PC-3 (cell line): Measurements from ENCODE around the gene ARHGAP32. TPM values are rescaled to one million over a fixed set of nuclear protein-coding genes. Genes with fewer than 3 reads are reported as not detected.

Experiments
- ATAC-seq: fragments of 200-7000 bp; cut with Tn5 transposase; 2 replicates; pipeline ENCODE4 v1.9.1; 2020; ENCODE audit warnings: mild to moderate bottlenecking, moderate library complexity
- BruUV-seq: library from RNA; stranded (reverse); fragments of 400-500 nt; replicated peaks from 2 replicates; lab custom pipeline; 2021; lab: Mats Ljungman, UMichigan
- CTCF ChIA-PET: fragments of 300-600 bp; sonication (Branson Sonifier 250); formaldehyde crosslinking; loops from one replicate; lab custom pipeline; 2022; ENCODE audit warnings: antibody characterized with exemption; lab: Charles Lee
- POLR2A ChIA-PET: fragments of 300-600 bp; sonication (Branson Sonifier 250); formaldehyde crosslinking; loops from one replicate; lab custom pipeline; 2022; ENCODE audit warnings: antibody characterized with exemption; ENCODE audit not compliant: unreplicated experiment; lab: Charles Lee
- DNase-seq: peaks from one replicate; pipeline ENCODE4 v3.0.0-alpha.2; 2015
- H2AFZ ChIP-seq: fragments of 300-600 bp; sonication (generic); 2 replicates; pipeline ENCODE4 v1.6.0; 2016; ENCODE audit warnings: antibody characterized with exemption, low read length
- H3F3A ChIP-seq: fragments of 300-600 bp; sonication (generic); one replicate; pipeline ENCODE4 v1.6.0; 2017; ENCODE audit warnings: antibody characterized with exemption, low read length, control low read depth, mild to moderate bottlenecking; ENCODE audit not compliant: unreplicated experiment
- H3K27ac ChIP-seq: fragments of 300-600 bp; sonication (generic); 2 replicates; pipeline ENCODE4 v1.5.1; 2016; ENCODE audit warnings: mild to moderate bottlenecking, low read length
- H3K27me3 ChIP-seq: fragments of 300-600 bp; sonication (generic); 2 replicates; pipeline ENCODE4 v1.6.1; 2016; ENCODE audit warnings: low read length, mixed read lengths
- H3K36me3 ChIP-seq: fragments of 300-600 bp; sonication (generic); 2 replicates; pipeline ENCODE4 v1.6.1; 2016; ENCODE audit warnings: low read depth, mixed run types, low read length, mixed read lengths
- H3K4me1 ChIP-seq: fragments of 300-600 bp; sonication (generic); 2 replicates; pipeline ENCODE4 v1.5.1; 2016; ENCODE audit warnings: low read length; ENCODE audit not compliant: insufficient read depth
- H3K4me2 ChIP-seq: fragments of 300-600 bp; sonication (generic); 2 replicates; pipeline ENCODE4 v1.6.0; 2016; ENCODE audit warnings: low read length
- H3K4me3 ChIP-seq: fragments of 300-600 bp; sonication (generic); 2 replicates; pipeline ENCODE4 v1.5.1; 2016; ENCODE audit warnings: mild to moderate bottlenecking, low read length, mixed read lengths
- H3K79me2 ChIP-seq: fragments of 300-600 bp; sonication (generic); 2 replicates; pipeline ENCODE4 v1.6.1; 2017; ENCODE audit warnings: low read length, mixed read lengths
- H3K9ac ChIP-seq: fragments of 300-600 bp; sonication (generic); 2 replicates; pipeline ENCODE4 v1.6.0; 2016; ENCODE audit warnings: mild to moderate bottlenecking, low read length
- H3K9me2 ChIP-seq: fragments of 300-600 bp; sonication (generic); replicated peaks from 2 replicates; pipeline ENCODE4 v1.6.1; 2016; ENCODE audit warnings: mixed run types, low read length, mixed read lengths
- H3K9me3 ChIP-seq: fragments of 300-600 bp; sonication (generic); 2 replicates; pipeline ENCODE4 v1.6.1; 2016; ENCODE audit warnings: low read length, mixed read lengths
- H4K20me1 ChIP-seq: fragments of 300-600 bp; sonication (generic); 2 replicates; pipeline ENCODE4 v1.6.1; 2016; ENCODE audit warnings: low read length, mixed read lengths
- EZH2 ChIP-seq: fragments of 300-600 bp; sonication (generic); IDR thresholded peaks from one replicate; pipeline ENCODE4 v1.6.1; 2017; ENCODE audit warnings: antibody characterized with exemption, mild to moderate bottlenecking, low read length; ENCODE audit not compliant: unreplicated experiment
- EZH2phosphoT487 ChIP-seq: fragments of 300-600 bp; sonication (generic); IDR thresholded peaks from 2 replicates; pipeline ENCODE4 v1.6.1; 2018; ENCODE audit warnings: mild to moderate bottlenecking, antibody characterized with exemption, low read length, borderline replicate concordance
- intact Hi-C: fragments of 100-400 bp; cut with micrococcal nuclease; formaldehyde crosslinking; loops from 2 replicates; pipeline ENCODE4 v1.9.0; 2023
- total RNA-seq: library from RNA; depleted of rRNA; stranded (reverse); fragments of >200 nt; gene quantifications from 2 replicates; pipeline ENCODE4 v1.2.3, GENCODE V29; 2014
- TF ChIP-seq, protein P1 (sequence below): fragments of 300-600 bp; sonication (generic); conservative IDR thresholded peaks from 2 replicates; pipeline ENCODE4 v1.5.1; 2017; ENCODE audit warnings: antibody characterized with exemption, low read depth, mild to moderate bottlenecking, low read length

The ARHGAP32 gene
- total RNA-seq, 1 experiment from 2014 or later: 13.7 TPM

DNA sequence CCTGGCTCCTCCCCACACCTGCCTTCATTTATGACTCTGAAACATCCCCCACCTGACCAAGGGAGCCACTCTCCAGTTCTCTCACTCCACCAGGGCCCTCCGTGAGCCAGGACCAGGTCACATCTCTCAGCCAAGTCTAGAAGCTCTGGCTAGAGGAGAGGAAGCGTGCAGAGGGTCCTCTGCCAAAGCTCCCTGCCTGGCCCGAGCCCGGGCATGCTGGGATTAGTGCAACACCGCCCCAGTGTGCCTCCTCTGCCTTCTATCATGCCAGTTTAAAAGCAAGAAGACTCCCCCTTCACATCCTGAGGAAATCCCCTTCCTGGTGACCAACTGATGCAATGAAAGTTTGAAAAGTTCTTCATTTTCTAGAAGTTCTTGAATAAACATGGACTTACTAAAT, 272.9 kb downstream of the ARHGAP32 start:
- Histone ChIP-seq H3K4me1 (no peaks in the 10 kb centered on the region), H4K20me1 (no peaks in the 10 kb centered on the region), H3K4me3 (no peak overlapping the region), H3K27me3 (peaks cover 26% of the 10 kb centered on the region), H3K4me2 (no peak overlapping the region), H3F3A (no peaks in the 10 kb centered on the region), H2AFZ (no peak overlapping the region), H3K9me2 (no peaks in the 10 kb centered on the region), H3K36me3 (no peaks in the 10 kb centered on the region), H3K27ac (no peak overlapping the region), H3K9me3 (no peaks in the 10 kb centered on the region), H3K79me2 (no peaks in the 10 kb centered on the region), H3K9ac (no peak overlapping the region)
- BruUV-seq: no TSS peak
- TF ChIP-seq, protein P1, sequence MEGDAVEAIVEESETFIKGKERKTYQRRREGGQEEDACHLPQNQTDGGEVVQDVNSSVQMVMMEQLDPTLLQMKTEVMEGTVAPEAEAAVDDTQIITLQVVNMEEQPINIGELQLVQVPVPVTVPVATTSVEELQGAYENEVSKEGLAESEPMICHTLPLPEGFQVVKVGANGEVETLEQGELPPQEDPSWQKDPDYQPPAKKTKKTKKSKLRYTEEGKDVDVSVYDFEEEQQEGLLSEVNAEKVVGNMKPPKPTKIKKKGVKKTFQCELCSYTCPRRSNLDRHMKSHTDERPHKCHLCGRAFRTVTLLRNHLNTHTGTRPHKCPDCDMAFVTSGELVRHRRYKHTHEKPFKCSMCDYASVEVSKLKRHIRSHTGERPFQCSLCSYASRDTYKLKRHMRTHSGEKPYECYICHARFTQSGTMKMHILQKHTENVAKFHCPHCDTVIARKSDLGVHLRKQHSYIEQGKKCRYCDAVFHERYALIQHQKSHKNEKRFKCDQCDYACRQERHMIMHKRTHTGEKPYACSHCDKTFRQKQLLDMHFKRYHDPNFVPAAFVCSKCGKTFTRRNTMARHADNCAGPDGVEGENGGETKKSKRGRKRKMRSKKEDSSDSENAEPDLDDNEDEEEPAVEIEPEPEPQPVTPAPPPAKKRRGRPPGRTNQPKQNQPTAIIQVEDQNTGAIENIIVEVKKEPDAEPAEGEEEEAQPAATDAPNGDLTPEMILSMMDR: no peak
- TF ChIP-seq EZH2phosphoT487 (no peak), EZH2 (no peak)
- ATAC-seq (no peak), DNase-seq (no peak)
- intact Hi-C loops: no loop called here
- ChIA-PET CTCF (no interaction called here), POLR2A (no interaction called here)

DNA sequence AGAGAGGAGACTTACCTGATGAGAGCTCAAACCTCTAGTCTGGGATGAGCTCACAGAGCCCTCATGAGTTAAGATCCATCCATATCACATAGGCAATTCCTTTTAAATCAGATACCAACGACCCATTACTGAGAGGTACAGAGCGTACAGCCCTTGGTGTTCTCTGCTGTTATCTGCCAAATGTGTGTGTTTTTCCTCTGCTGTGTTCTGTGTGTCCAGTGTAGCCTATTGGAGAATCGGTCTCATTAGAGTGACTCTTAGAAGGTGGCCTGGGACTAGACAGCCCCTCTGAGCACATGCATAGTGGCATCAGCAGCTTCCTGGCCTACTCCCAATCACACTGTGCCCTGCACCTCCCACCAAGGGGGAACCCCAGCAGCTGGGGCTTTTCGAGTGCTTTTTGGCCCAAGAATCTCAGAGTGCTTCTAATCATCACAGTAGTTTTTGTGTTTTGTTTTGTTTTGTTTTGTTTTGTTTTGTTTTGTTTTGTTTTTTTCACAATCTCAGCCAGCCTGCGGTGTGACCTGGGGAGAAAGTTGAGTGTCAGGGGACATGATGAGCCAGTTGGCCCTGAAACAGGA, 274.9 kb downstream of the ARHGAP32 start:
- Histone ChIP-seq H3K36me3 (no peaks in the 10 kb centered on the region), H3F3A (no peaks in the 10 kb centered on the region), H4K20me1 (no peaks in the 10 kb centered on the region), H3K4me1 (no peaks in the 10 kb centered on the region), H2AFZ (no peak overlapping the region), H3K27me3 (peaks cover 37% of the 10 kb centered on the region), H3K9ac (no peak overlapping the region), H3K4me3 (no peak overlapping the region), H3K9me2 (no peaks in the 10 kb centered on the region), H3K9me3 (no peaks in the 10 kb centered on the region), H3K79me2 (no peaks in the 10 kb centered on the region), H3K27ac (no peak overlapping the region), H3K4me2 (no peak overlapping the region)
- DNase-seq: no peak
- BruUV-seq: no TSS peak
- ChIA-PET CTCF (interaction anchor here (0.7 kb wide), 1 partner anchor 68 kb away, joined by 3 read pairs; no protein-coding TSS in a partner anchor), POLR2A (interaction anchor here (0.6 kb wide), 2 partner anchors 45 to 223 kb away, joined by 3 to 8 read pairs; partner anchors contain the start of gene FLI1)
- no peak for TF ChIP-seq EZH2
- TF ChIP-seq EZH2phosphoT487: no peak
- TF ChIP-seq, protein P1: no peak
- intact Hi-C loops: no loop called here
- no peak for ATAC-seq

DNA sequence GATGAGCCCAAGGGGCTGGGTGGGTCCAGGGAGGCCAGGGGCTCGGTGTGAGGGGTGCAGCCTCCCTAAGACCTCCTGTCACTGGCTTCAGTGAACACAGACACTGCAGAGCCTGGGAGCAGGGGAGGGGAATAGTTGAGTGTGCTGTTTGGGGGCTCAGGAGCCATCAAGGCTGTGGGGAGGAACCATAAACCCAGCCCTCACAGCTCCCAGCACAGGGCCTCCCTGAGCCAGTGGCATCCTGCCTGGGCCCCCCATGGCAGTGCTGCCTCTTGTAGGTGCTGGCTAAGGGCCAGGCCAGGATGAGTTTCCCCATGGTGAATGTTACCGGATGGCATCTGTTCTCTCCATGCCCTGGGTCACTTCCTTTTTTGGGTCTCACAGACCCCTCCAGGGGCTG, 275.4 kb downstream of the ARHGAP32 start:
- Histone ChIP-seq H3K79me2 (no peaks in the 10 kb centered on the region), H3K27me3 (peaks cover 36% of the 10 kb centered on the region), H3K9me2 (no peaks in the 10 kb centered on the region), H3K9ac (no peak overlapping the region), H3K27ac (no peak overlapping the region), H3K4me3 (no peak overlapping the region), H3K9me3 (no peaks in the 10 kb centered on the region), H4K20me1 (no peaks in the 10 kb centered on the region), H3K4me2 (no peak overlapping the region), H3K36me3 (no peaks in the 10 kb centered on the region), H2AFZ (no peak overlapping the region), H3F3A (no peaks in the 10 kb centered on the region), H3K4me1 (no peaks in the 10 kb centered on the region)
- BruUV-seq: no TSS peak
- ChIA-PET CTCF (interaction anchor here (0.7 kb wide), 1 partner anchor 67 kb away, joined by 3 read pairs; no protein-coding TSS in a partner anchor), POLR2A (interaction anchor here (0.6 kb wide), 2 partner anchors 44 to 223 kb away, joined by 3 to 8 read pairs; partner anchors contain the start of gene FLI1)
- intact Hi-C loops: no loop called here
- TF ChIP-seq, protein P1: no peak
- no peak for TF ChIP-seq EZH2
- TF ChIP-seq EZH2phosphoT487: no peak
- no peak for ATAC-seq
- DNase-seq: no peak
